ENCODE results near the gene B3GAT2. TPM values are rescaled to one million over a fixed set of nuclear protein-coding genes. Genes with fewer than 3 reads are reported as not detected.

The B3GAT2 gene
- total and polyA plus RNA-seq, 2 of the 13 experiments (the other 11 are each of a cell fraction or from before 2014, with no cell fraction given), result 0.01 to 0.02 TPM

- TF ChIP-seq AHDC1 (CRISPR knock-in tag; IDR thresholded peaks at IDR 0.05; ENCODE audit: borderline replicate concordance), result peak; percentile 63; the same call in 1 of the 2 replicates
- peak; percentile 48; the same call in 1 of the 2 replicates for TF ChIP-seq ELF3 (CRISPR knock-in tag; IDR thresholded peaks at IDR 0.05)
- no peak for TF ChIP-seq ZNF616 (CRISPR knock-in tag; IDR thresholded peaks at IDR 0.05; ENCODE audit: low read depth)
- no peak for TF ChIP-seq SRSF9 (IDR thresholded peaks at IDR 0.05; ENCODE audit: borderline replicate concordance, insufficient read depth, low read depth, low read length, poor library complexity, severe bottlenecking)
- TF ChIP-seq MBNL3 (CRISPR knock-in tag; conservative IDR thresholded peaks at IDR 0.05), result no peak
- peak; percentile 62; the same call in 1 of the 2 replicates for TF ChIP-seq RXRA (CRISPR knock-in tag; IDR thresholded peaks at IDR 0.05)
- 0 out of 2 replicates have a peak, but pooled peaks have one; percentile 40 for TF ChIP-seq POGZ (CRISPR knock-in tag; IDR thresholded peaks at IDR 0.05)
- TF ChIP-seq, protein P1, sequence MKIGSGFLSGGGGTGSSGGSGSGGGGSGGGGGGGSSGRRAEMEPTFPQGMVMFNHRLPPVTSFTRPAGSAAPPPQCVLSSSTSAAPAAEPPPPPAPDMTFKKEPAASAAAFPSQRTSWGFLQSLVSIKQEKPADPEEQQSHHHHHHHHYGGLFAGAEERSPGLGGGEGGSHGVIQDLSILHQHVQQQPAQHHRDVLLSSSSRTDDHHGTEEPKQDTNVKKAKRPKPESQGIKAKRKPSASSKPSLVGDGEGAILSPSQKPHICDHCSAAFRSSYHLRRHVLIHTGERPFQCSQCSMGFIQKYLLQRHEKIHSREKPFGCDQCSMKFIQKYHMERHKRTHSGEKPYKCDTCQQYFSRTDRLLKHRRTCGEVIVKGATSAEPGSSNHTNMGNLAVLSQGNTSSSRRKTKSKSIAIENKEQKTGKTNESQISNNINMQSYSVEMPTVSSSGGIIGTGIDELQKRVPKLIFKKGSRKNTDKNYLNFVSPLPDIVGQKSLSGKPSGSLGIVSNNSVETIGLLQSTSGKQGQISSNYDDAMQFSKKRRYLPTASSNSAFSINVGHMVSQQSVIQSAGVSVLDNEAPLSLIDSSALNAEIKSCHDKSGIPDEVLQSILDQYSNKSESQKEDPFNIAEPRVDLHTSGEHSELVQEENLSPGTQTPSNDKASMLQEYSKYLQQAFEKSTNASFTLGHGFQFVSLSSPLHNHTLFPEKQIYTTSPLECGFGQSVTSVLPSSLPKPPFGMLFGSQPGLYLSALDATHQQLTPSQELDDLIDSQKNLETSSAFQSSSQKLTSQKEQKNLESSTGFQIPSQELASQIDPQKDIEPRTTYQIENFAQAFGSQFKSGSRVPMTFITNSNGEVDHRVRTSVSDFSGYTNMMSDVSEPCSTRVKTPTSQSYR (CRISPR knock-in tag; IDR thresholded peaks at IDR 0.05; ENCODE audit: borderline replicate concordance), result peak; percentile 57; the same call in 1 of the 2 replicates
- TF ChIP-seq TBX3 (IDR thresholded peaks at IDR 0.05; ENCODE audit: borderline replicate concordance), result no peak
- TF ChIP-seq ZNF367 (CRISPR knock-in tag; IDR thresholded peaks at IDR 0.05; ENCODE audit: borderline replicate concordance), result no peak
- TF ChIP-seq ZNF644 (CRISPR knock-in tag; IDR thresholded peaks at IDR 0.05; ENCODE audit: low read depth), result peak; percentile 60; the same call in 1 of the 2 replicates
- TF ChIP-seq NR2F6 (IDR thresholded peaks at IDR 0.05), result 0 out of 2 replicates have a peak, but pooled peaks have one; percentile 25
- 0 out of 2 replicates have a peak, but pooled peaks have one; percentile 26 for TF ChIP-seq NR2F6 (CRISPR knock-in tag; IDR thresholded peaks at IDR 0.05)
- TF ChIP-seq ZMYM4 (CRISPR knock-in tag; IDR thresholded peaks at IDR 0.05), result peak; percentile 53
- TF ChIP-seq, protein P2, sequence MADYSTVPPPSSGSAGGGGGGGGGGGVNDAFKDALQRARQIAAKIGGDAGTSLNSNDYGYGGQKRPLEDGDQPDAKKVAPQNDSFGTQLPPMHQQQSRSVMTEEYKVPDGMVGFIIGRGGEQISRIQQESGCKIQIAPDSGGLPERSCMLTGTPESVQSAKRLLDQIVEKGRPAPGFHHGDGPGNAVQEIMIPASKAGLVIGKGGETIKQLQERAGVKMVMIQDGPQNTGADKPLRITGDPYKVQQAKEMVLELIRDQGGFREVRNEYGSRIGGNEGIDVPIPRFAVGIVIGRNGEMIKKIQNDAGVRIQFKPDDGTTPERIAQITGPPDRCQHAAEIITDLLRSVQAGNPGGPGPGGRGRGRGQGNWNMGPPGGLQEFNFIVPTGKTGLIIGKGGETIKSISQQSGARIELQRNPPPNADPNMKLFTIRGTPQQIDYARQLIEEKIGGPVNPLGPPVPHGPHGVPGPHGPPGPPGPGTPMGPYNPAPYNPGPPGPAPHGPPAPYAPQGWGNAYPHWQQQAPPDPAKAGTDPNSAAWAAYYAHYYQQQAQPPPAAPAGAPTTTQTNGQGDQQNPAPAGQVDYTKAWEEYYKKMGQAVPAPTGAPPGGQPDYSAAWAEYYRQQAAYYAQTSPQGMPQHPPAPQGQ (CRISPR knock-in tag; IDR thresholded peaks at IDR 0.05; ENCODE audit: borderline replicate concordance), result no peak
- TF ChIP-seq PATZ1 (CRISPR knock-in tag; IDR thresholded peaks at IDR 0.05), result peak; percentile 69
- peak; percentile 90 for TF ChIP-seq HNF4A (CRISPR knock-in tag; IDR thresholded peaks at IDR 0.05)
- TF ChIP-seq CEBPB (IDR thresholded peaks at IDR 0.05; ENCODE audit: borderline replicate concordance, low read depth, low read length), result peak; percentile 73; the same call in 1 of the 2 replicates
Measured at GRCh38 chr6:70967049-70967448, 10.2 kb upstream of the B3GAT2 start (continued).

All from HepG2 (cell line).